ENCODE data around the gene SHLD1.
"Not testable (repeated sequence)": the region's sequence is repeated elsewhere in the genome, so short reads cannot be mapped to it uniquely, and the experiment has no call there.

The SHLD1 gene

DNA sequence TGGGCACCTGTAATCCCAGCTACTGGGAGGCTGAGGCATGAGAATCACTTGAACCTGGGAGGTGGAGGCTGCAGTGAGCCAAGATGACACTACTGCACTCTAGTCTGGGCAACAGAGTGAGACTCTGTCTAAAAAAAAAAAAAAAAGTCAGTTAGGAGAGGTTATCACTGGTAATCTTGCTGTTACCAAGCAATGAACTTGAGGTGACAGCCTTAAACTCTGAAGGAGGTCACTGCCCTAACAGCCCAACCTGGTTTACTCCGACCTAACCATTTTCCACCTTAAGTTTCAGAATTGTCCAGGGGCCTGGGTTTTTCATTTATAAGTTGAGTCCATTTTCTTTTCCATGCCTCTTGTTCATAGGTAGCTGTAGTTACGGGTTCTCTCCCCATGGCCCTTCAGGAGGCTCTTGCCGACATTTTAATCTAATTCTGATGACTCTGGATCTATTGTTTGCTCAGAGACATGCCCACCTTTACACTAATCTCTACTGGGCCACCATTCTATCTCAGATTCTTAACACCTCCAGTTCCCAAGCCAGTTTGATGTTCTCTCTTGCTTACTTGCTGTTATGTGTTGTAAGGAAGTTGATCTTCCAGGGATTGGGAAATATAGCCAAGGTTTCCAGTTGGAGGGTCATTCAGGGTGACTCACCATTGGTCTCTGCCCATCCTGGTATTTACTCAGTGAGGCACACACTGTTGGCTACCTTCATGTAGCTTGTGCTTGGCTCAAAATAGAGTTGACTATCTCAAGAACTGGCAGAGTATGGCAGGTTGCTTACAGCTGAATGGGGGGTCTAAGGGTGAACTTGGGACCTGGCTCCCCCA is 29.1 kb downstream of the SHLD1 start:
- H3K9me3 ChIP-seq (ENCODE audit: insufficient read depth, low read depth, low read length), result no peaks in the 10 kb centered on the region
- no peaks in the 10 kb centered on the region for H3K27me3 ChIP-seq (ENCODE audit: insufficient read depth, low read length)
- H3K4me2 ChIP-seq (ENCODE audit: low read length), result no peak overlapping the region
- no peaks in the 10 kb centered on the region for H3K79me2 ChIP-seq (ENCODE audit: control insufficient read depth, insufficient read depth, low read length, poor library complexity)
- peaks cover 3 to 6% of the 10 kb centered on the region in 2 experiments for H3K4me1 ChIP-seq (ENCODE audit: control insufficient read depth in 1 of 2, insufficient read depth in 2 of 2, low read length in 2 of 2)
- no peak overlapping the region for H4K8ac ChIP-seq (ENCODE audit: low read depth, low read length)
- no peak overlapping the region for H3K14ac ChIP-seq (ENCODE audit: low read length)
- DNase-seq, result peak; percentile 7 to 21
- no peaks in the 10 kb centered on the region for H3K79me1 ChIP-seq (ENCODE audit: low read length)
- no peak overlapping the region for H3K4ac ChIP-seq (ENCODE audit: low read depth, low read length)
- no peak overlapping the region for H3K18ac ChIP-seq (ENCODE audit: low read length)
- no peak overlapping the region for H2BK120ac ChIP-seq (ENCODE audit: insufficient read depth, low read length, poor library complexity)
- no peaks in the 10 kb centered on the region for H3K36me3 ChIP-seq (ENCODE audit: control insufficient read depth in 1 of 2, insufficient read depth in 2 of 2, low read length in 2 of 2)
- H2BK12ac ChIP-seq (ENCODE audit: low read length), result no peak overlapping the region
- H2AFZ ChIP-seq (ENCODE audit: insufficient read depth, low read length, poor library complexity), result no peak overlapping the region
- H4K91ac ChIP-seq (ENCODE audit: low read depth, low read length), result no peak overlapping the region
- no peak overlapping the region for H3K4me3 ChIP-seq (ENCODE audit: low read depth, low read length)
- H2AK5ac ChIP-seq (ENCODE audit: low read length), result no peak overlapping the region
- H2BK5ac ChIP-seq (ENCODE audit: low read depth, low read length, poor library complexity), result no peak overlapping the region
- no peak overlapping the region for H3K9ac ChIP-seq (ENCODE audit: low read length)
- WGBS (ENCODE audit: extremely low coverage, insufficient coverage, insufficient read length), result no CpG with 5 or more reads among the region's 3 CpGs
- no peak overlapping the region for H3K27ac ChIP-seq (ENCODE audit: low read depth, low read length)
- no peak overlapping the region for H4K12ac ChIP-seq (ENCODE audit: low read depth, low read length)
- H3K23ac ChIP-seq (ENCODE audit: low read length), result no peak overlapping the region

GRCh38 chr20:5780846-5781217 is 30.6 kb downstream of the SHLD1 start:
- H3K79me2 ChIP-seq (ENCODE audit: control insufficient read depth, insufficient read depth, low read length, poor library complexity), result no peaks in the 10 kb centered on the region
- H2AK5ac ChIP-seq (ENCODE audit: low read length), result no peak overlapping the region
- no peak overlapping the region for H3K18ac ChIP-seq (ENCODE audit: low read length)
- H3K23ac ChIP-seq (ENCODE audit: low read length), result no peak overlapping the region
- no peak overlapping the region for H4K8ac ChIP-seq (ENCODE audit: low read depth, low read length)
- no CpG with 5 or more reads among the region's 2 CpGs for WGBS (ENCODE audit: extremely low coverage, insufficient coverage, insufficient read length)
- H3K14ac ChIP-seq (ENCODE audit: low read length), result no peak overlapping the region
- H2BK5ac ChIP-seq (ENCODE audit: low read depth, low read length, poor library complexity), result no peak overlapping the region
- no peaks in the 10 kb centered on the region for H3K9me3 ChIP-seq (ENCODE audit: insufficient read depth, low read depth, low read length)
- DNase-seq, result no peak
- H3K4me3 ChIP-seq (ENCODE audit: low read depth, low read length), result no peak overlapping the region
- no peak overlapping the region for H2BK12ac ChIP-seq (ENCODE audit: low read length)
- H4K91ac ChIP-seq (ENCODE audit: low read depth, low read length), result no peak overlapping the region
- H3K9ac ChIP-seq (ENCODE audit: low read length), result no peak overlapping the region
- H3K4me2 ChIP-seq (ENCODE audit: low read length), result no peak overlapping the region
- H3K4ac ChIP-seq (ENCODE audit: low read depth, low read length), result no peak overlapping the region
- no peak overlapping the region for H3K27ac ChIP-seq (ENCODE audit: low read depth, low read length)
- no peaks in the 10 kb centered on the region for H3K36me3 ChIP-seq (ENCODE audit: control insufficient read depth in 1 of 2, insufficient read depth in 2 of 2, low read length in 2 of 2)
- H3K27me3 ChIP-seq (ENCODE audit: insufficient read depth, low read length), result no peaks in the 10 kb centered on the region
- no peak overlapping the region for H2BK120ac ChIP-seq (ENCODE audit: insufficient read depth, low read length, poor library complexity)
- no peak overlapping the region for H2AFZ ChIP-seq (ENCODE audit: insufficient read depth, low read length, poor library complexity)
- no peaks in the 10 kb centered on the region for H3K79me1 ChIP-seq (ENCODE audit: low read length)
- H3K4me1 ChIP-seq (ENCODE audit: control insufficient read depth in 1 of 2, insufficient read depth in 2 of 2, low read length in 2 of 2), result peaks cover 3 to 6% of the 10 kb centered on the region in 2 experiments
- no peak overlapping the region for H4K12ac ChIP-seq (ENCODE audit: low read depth, low read length)

DNA sequence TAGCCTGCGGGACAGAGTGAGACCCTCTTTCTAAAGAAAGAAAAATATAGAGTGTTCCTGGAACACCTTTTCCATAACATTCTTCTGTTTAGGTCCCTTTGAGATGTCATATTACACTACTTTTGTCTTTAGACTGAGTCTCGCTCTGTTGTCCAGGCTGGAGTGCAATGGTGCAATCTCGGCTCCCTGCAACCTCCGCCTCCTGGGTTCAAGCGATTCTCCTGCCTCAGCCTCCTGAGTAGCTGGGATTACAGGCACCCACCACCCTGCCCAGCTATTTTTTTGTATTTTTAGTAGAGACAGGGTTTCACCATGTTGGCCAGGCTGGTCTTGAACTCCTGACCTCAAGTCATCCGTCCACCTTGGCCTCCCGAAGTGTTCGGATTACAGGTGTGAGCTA is 31.2 kb downstream of the SHLD1 start:
- not testable (repeated sequence) for H3K23ac ChIP-seq (ENCODE audit: low read length); H2AK5ac ChIP-seq (ENCODE audit: low read length); H3K14ac ChIP-seq (ENCODE audit: low read length); H3K79me1 ChIP-seq (ENCODE audit: low read length); H3K9me3 ChIP-seq (ENCODE audit: insufficient read depth, low read depth, low read length); H3K9ac ChIP-seq (ENCODE audit: low read length); H3K4ac ChIP-seq (ENCODE audit: low read depth, low read length); H4K91ac ChIP-seq (ENCODE audit: low read depth, low read length); H3K36me3 ChIP-seq (ENCODE audit: control insufficient read depth in 1 of 2, insufficient read depth in 2 of 2, low read length in 2 of 2); H3K27ac ChIP-seq (ENCODE audit: low read depth, low read length); H2AFZ ChIP-seq (ENCODE audit: insufficient read depth, low read length, poor library complexity); H2BK120ac ChIP-seq (ENCODE audit: insufficient read depth, low read length, poor library complexity); H3K27me3 ChIP-seq (ENCODE audit: insufficient read depth, low read length); H4K12ac ChIP-seq (ENCODE audit: low read depth, low read length); H3K18ac ChIP-seq (ENCODE audit: low read length); H3K4me2 ChIP-seq (ENCODE audit: low read length); H3K79me2 ChIP-seq (ENCODE audit: control insufficient read depth, insufficient read depth, low read length, poor library complexity); H2BK12ac ChIP-seq (ENCODE audit: low read length); H2BK5ac ChIP-seq (ENCODE audit: low read depth, low read length, poor library complexity); H4K8ac ChIP-seq (ENCODE audit: low read depth, low read length); H3K4me1 ChIP-seq (ENCODE audit: control insufficient read depth in 1 of 2, insufficient read depth in 2 of 2, low read length in 2 of 2); H3K4me3 ChIP-seq (ENCODE audit: low read depth, low read length); DNase-seq
- no CpG with 5 or more reads among the region's 8 CpGs for WGBS (ENCODE audit: extremely low coverage, insufficient coverage, insufficient read length)

GRCh38 chr20:5781798-5782750 is 31.9 kb downstream of the SHLD1 start:
- H3K27me3 ChIP-seq (ENCODE audit: insufficient read depth, low read length), result no peaks in the 10 kb centered on the region
- DNase-seq, result no peak

More at GRCh38 chr20:5781798-5782750, 31.9 kb downstream of the SHLD1 start:
- Histone ChIP-seq H2BK5ac (ENCODE audit: low read depth, low read length, poor library complexity) (no peak overlapping the region), H4K12ac (ENCODE audit: low read depth, low read length) (no peak overlapping the region), H2AK5ac (ENCODE audit: low read length) (no peak overlapping the region), H3K79me2 (ENCODE audit: control insufficient read depth, insufficient read depth, low read length, poor library complexity) (no peaks in the 10 kb centered on the region), H3K36me3 (ENCODE audit: control insufficient read depth in 1 of 2, insufficient read depth in 2 of 2, low read length in 2 of 2) (no peaks in the 10 kb centered on the region), H2BK120ac (ENCODE audit: insufficient read depth, low read length, poor library complexity) (no peak overlapping the region), H3K4ac (ENCODE audit: low read depth, low read length) (no peak overlapping the region), H3K14ac (ENCODE audit: low read length) (no peak overlapping the region), H3K9ac (ENCODE audit: low read length) (no peak overlapping the region), H4K8ac (ENCODE audit: low read depth, low read length) (no peak overlapping the region), H2AFZ (ENCODE audit: insufficient read depth, low read length, poor library complexity) (no peak overlapping the region), H3K9me3 (ENCODE audit: insufficient read depth, low read depth, low read length) (no peaks in the 10 kb centered on the region), H4K91ac (ENCODE audit: low read depth, low read length) (no peak overlapping the region), H3K4me2 (ENCODE audit: low read length) (no peak overlapping the region), H3K27ac (ENCODE audit: low read depth, low read length) (no peak overlapping the region), H3K4me1 (ENCODE audit: control insufficient read depth in 1 of 2, insufficient read depth in 2 of 2, low read length in 2 of 2) (peaks cover 3 to 6% of the 10 kb centered on the region in 2 experiments), H3K4me3 (ENCODE audit: low read depth, low read length) (no peak overlapping the region), H3K23ac (ENCODE audit: low read length) (no peak overlapping the region), H3K18ac (ENCODE audit: low read length) (no peak overlapping the region), H2BK12ac (ENCODE audit: low read length) (no peak overlapping the region), H3K79me1 (ENCODE audit: low read length) (no peaks in the 10 kb centered on the region)
- WGBS (ENCODE audit: extremely low coverage, insufficient coverage, insufficient read length), result no CpG with 5 or more reads among the region's 11 CpGs
